ELR (cell line): ENCODE measurements around the gene EXD3.
A peak's percentile ranks its signal among the peaks of the same experiment; 100 is the strongest.

Experiments used
- DNase-seq: peaks from one replicate; pipeline ENCODE4 v3.0.0-alpha.2; 2015; ENCODE audit warnings: low read depth

Gene EXD3

GRCh38 chr9:137365552-137366444 is 57.2 kb downstream of the EXD3 start:
- no peak for DNase-seq

- no peak for DNase-seq
Measured at GRCh38 chr9:137365056-137365455, 57.9 kb downstream of the EXD3 start.

- no peak for DNase-seq
Measured at GRCh38 chr9:137359850-137360249, 63.1 kb downstream of the EXD3 start.

- DNase-seq = no peak
Measured at GRCh38 chr9:137358126-137358525, 64.8 kb downstream of the EXD3 start.

GRCh38 chr9:137357166-137357565 is 65.8 kb downstream of the EXD3 start:
- DNase-seq = no peak

GRCh38 chr9:137355761-137356365 is 67.1 kb downstream of the EXD3 start:
- DNase-seq = no peak

GRCh38 chr9:137354845-137355760 is 67.9 kb downstream of the EXD3 start:
- no peak for DNase-seq

- no peak for DNase-seq
Measured at GRCh38 chr9:137354153-137354844, 68.7 kb downstream of the EXD3 start.

GRCh38 chr9:137353223-137354152 is 69.5 kb downstream of the EXD3 start:
- DNase-seq = no peak

- no peak for DNase-seq
Measured at GRCh38 chr9:137352511-137353222, 70.3 kb downstream of the EXD3 start.

- no peak for DNase-seq
Measured at GRCh38 chr9:137351781-137352501, 71.0 kb downstream of the EXD3 start.

GRCh38 chr9:137350696-137351584 is 72.0 kb downstream of the EXD3 start:
- no peak for DNase-seq

GRCh38 chr9:137349471-137350033 is 73.4 kb downstream of the EXD3 start:
- DNase-seq = no peak

GRCh38 chr9:137348769-137349470 is 74.0 kb downstream of the EXD3 start:
- DNase-seq = no peak

- no peak for DNase-seq
Measured at GRCh38 chr9:137347928-137348327, 75.0 kb downstream of the EXD3 start.

GRCh38 chr9:137342482-137342881 is 80.5 kb downstream of the EXD3 start:
- DNase-seq = no peak

- DNase-seq = peak; percentile 61
Measured at GRCh38 chr9:137341227-137341626, 81.7 kb downstream of the EXD3 start.
